Measurements from ENCODE around the gene C5orf58. TPM values are rescaled to one million over a fixed set of nuclear protein-coding genes. Genes with fewer than 3 reads are reported as not detected.

C5orf58 gene
- total and polyA plus RNA-seq, 11 donors: not detected

GRCh38 chr5:170278611-170279458 is 46.0 kb downstream of the C5orf58 start:
- Histone ChIP-seq H3K9me3 (peaks cover 0 to 9% (median 0%) of the 10 kb centered on the region in 12 donors), H3K4me1 (peaks cover 0 to 96% (median 10%) of the 10 kb centered on the region in 12 donors), H3K4me3 (peak overlapping the region in 1 of 12 donors; percentile 1), H3K27me3 (no peaks in the 10 kb centered on the region), H3K27ac (peak overlapping the region in 2 of 12 donors; percentile 9 to 79), H3K36me3 (peaks cover 0 to 61% (median 0%) of the 10 kb centered on the region in 9 donors)
- ATAC-seq (peak; percentile 4 to 71 (median 54)), DNase-seq (peak in 4 of 5 donors; percentile 54 to 83 (median 56))
- 58 to 74% (median 69%) methylated on average over 8 to 9 of the region's 9 CpGs for WGBS, 4 donors
- TF ChIP-seq POLR2A (IDR thresholded peaks at IDR 0.05): no peak
- no peak for TF ChIP-seq CTCF (IDR thresholded peaks at IDR 0.05)
- intact Hi-C loops (cut with DNase I): loop anchor here in 4 of 10 donors (5.0 to 10.0 kb wide), 3 partner anchors 53 to 58 kb away; no protein-coding TSS in a partner anchor

GRCh38 chr5:170279459-170279817 is 46.7 kb downstream of the C5orf58 start:
- H3K36me3 ChIP-seq: peaks cover 0 to 61% (median 0%) of the 10 kb centered on the region in 9 donors
- DNase-seq (no peak), ATAC-seq (no peak)
- TF ChIP-seq CTCF (IDR thresholded peaks at IDR 0.05) (no peak), POLR2A (IDR thresholded peaks at IDR 0.05) (no peak)
- peaks cover 0 to 94% (median 10%) of the 10 kb centered on the region in 12 donors for H3K4me1 ChIP-seq
- intact Hi-C loops (cut with DNase I): loop anchor here in 4 of 10 donors (5.0 to 10.0 kb wide), 3 partner anchors 53 to 58 kb away; no protein-coding TSS in a partner anchor
- peak overlapping the region in 1 of 12 donors; percentile 1 for H3K4me3 ChIP-seq
- peak overlapping the region in 2 of 12 donors; percentile 1 to 79 for H3K27ac ChIP-seq
- peaks cover 0 to 15% (median 0%) of the 10 kb centered on the region in 12 donors for H3K9me3 ChIP-seq
- no peaks in the 10 kb centered on the region for H3K27me3 ChIP-seq
- 90 to 94% (median 93%) methylated on average over 4 of the region's 4 CpGs for WGBS, 4 donors

GRCh38 chr5:170280011-170280493 is 47.3 kb downstream of the C5orf58 start:
- peaks cover 0 to 61% (median 0%) of the 10 kb centered on the region in 9 donors for H3K36me3 ChIP-seq
- peak overlapping the region in 4 of 12 donors; percentile 1 to 79 (median 24) for H3K27ac ChIP-seq
- DNase-seq (no peak), ATAC-seq (peak; percentile 26 to 57 (median 47))
- 56 to 72% (median 64%) methylated on average over 6 of the region's 6 CpGs for WGBS, 4 donors
- intact Hi-C loops (cut with DNase I): no loop called here
- H3K27me3 ChIP-seq: no peaks in the 10 kb centered on the region
- H3K9me3 ChIP-seq: peaks cover 0 to 22% (median 0%) of the 10 kb centered on the region in 12 donors
- peaks cover 0 to 88% (median 10%) of the 10 kb centered on the region in 12 donors for H3K4me1 ChIP-seq
- no peak overlapping the region for H3K4me3 ChIP-seq
- TF ChIP-seq POLR2A (IDR thresholded peaks at IDR 0.05) (no peak), CTCF (IDR thresholded peaks at IDR 0.05) (no peak)

- Histone ChIP-seq H3K4me1 (peaks cover 0 to 92% (median 15%) of the 10 kb centered on the region in 12 donors), H3K36me3 (peaks cover 0 to 76% (median 0%) of the 10 kb centered on the region in 9 donors), H3K4me3 (no peak overlapping the region), H3K27ac (peak overlapping the region in 1 of 12 donors; percentile 58), H3K27me3 (no peaks in the 10 kb centered on the region), H3K9me3 (peaks cover 0 to 27% (median 0%) of the 10 kb centered on the region in 12 donors)
- DNase-seq (no peak), ATAC-seq (no peak)
- 85 to 96% (median 90%) methylated on average over 1 of the region's 1 CpG for WGBS, 4 donors
- intact Hi-C loops (cut with DNase I): no loop called here
- TF ChIP-seq POLR2A (IDR thresholded peaks at IDR 0.05) (no peak), CTCF (IDR thresholded peaks at IDR 0.05) (no peak)
These were observed 50.5 kb downstream of the C5orf58 start for GRCh38 chr5:170283296-170283695.

Data from heart left ventricle (tissue), 16 donors.